Astrocyte of the cerebellum (primary cell): ENCODE data around the gene RBPJL.

ENCODE experiments used
- DNase-seq: peaks from one replicate; pipeline ENCODE4 v3.0.0-alpha.2; 2011; ENCODE audit warnings: low read depth
- H3K4me3 ChIP-seq: 2 replicates; pipeline ENCODE4 v1.5.1; 2011; ENCODE audit warnings: mild to moderate bottlenecking, low read depth, low read length, moderate library complexity
- CTCF ChIP-seq: IDR thresholded peaks from 2 replicates; pipeline ENCODE4 v1.5.1; 2012; ENCODE audit warnings: low read length, low read depth, moderate library complexity, mild to moderate bottlenecking; ENCODE audit errors: missing control alignments
- in situ Hi-C: cut with HindIII; loops from 2 replicates; pipeline ENCODE4 v1.10.0; 2017; ENCODE audit warnings: low sequenced_read_pairs

RBPJL gene

GRCh38 chr20:45305262-45305661 lies 1.4 kb upstream of the RBPJL start:
- no peak for TF ChIP-seq CTCF
- in situ Hi-C loops, result loop anchor here (5.0 kb wide), 2 partner anchors 72 to 152 kb away; partner anchors contain the start of gene TP53TG5
- H3K4me3 ChIP-seq, result no peak overlapping the region
- DNase-seq, result no peak

GRCh38 chr20:45307076-45307640 lies 518 bp downstream of the RBPJL start:
- DNase-seq, result no peak
- no peak overlapping the region for H3K4me3 ChIP-seq
- no peak for TF ChIP-seq CTCF
- in situ Hi-C loops, result loop anchor here (5.0 kb wide), 2 partner anchors 70 to 150 kb away; partner anchors contain the start of gene TP53TG5

GRCh38 chr20:45308117-45308778 lies 1.6 kb downstream of the RBPJL start, which contains the start of gene MATN4:
Gene MATN4 (minus strand): TSS chr20:45308299. CDS start chr20:45305582, 2,717 bp downstream.
- in situ Hi-C loops, result loop anchor here (5.0 kb wide), 2 partner anchors 69 to 149 kb away; partner anchors contain the start of gene TP53TG5
- no peak for TF ChIP-seq CTCF
- no peak for DNase-seq
- no peak within 1 kb of the TSS for H3K4me3 ChIP-seq

GRCh38 chr20:45309075-45309474 lies 2.4 kb downstream of the RBPJL start:
- in situ Hi-C loops, result loop anchor here (5.0 kb wide), 2 partner anchors 68 to 148 kb away; partner anchors contain the start of gene TP53TG5
- no peak for TF ChIP-seq CTCF
- H3K4me3 ChIP-seq, result no peak overlapping the region

GRCh38 chr20:45311589-45312211 lies 5.1 kb downstream of the RBPJL start:
- DNase-seq, result no peak
- TF ChIP-seq CTCF, result peak; percentile 81
- H3K4me3 ChIP-seq, result no peak overlapping the region
- in situ Hi-C loops, result no loop called here

More at GRCh38 chr20:45309075-45309474, 2.4 kb downstream of the RBPJL start:
- no peak for DNase-seq

- in situ Hi-C loops, result no loop called here
- TF ChIP-seq CTCF, result no peak
- DNase-seq, result no peak
- no peak overlapping the region for H3K4me3 ChIP-seq
Observed at GRCh38 chr20:45312241-45312640, 5.6 kb downstream of the RBPJL start.
